GM19397 (cell line): Measurements from ENCODE around the gene ELAC1.

Source experiments
- ATAC-seq: cut with Tn5 transposase; IDR thresholded peaks from one replicate; pipeline ENCODE4 v1.9.1; 2021; ENCODE audit warnings: mild to moderate bottlenecking, moderate library complexity; ENCODE audit not compliant: unreplicated experiment

The ELAC1 gene

GRCh38 chr18:51017140-51017879, 49.5 kb downstream of the ELAC1 start:
- ATAC-seq: no peak

DNA sequence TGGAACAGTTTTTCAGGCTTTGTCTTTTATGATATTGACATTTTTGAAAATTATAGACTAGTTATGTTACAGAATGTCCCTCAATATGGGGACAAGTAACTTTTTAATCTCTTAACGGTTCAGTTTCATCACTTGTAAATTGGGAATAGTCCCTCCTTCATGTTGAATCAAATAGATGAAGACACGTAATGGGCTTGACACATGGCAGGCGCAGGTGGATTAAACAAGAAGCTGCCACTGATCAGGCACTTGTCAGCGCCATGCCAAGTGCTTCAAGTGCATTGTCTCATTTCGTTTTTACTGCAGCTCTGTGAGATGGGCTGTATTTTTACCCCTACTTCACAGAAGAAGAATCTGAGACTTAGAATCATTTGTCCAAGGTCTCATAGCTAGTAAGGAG, 52.7 kb downstream of the ELAC1 start:
- ATAC-seq: no peak

DNA sequence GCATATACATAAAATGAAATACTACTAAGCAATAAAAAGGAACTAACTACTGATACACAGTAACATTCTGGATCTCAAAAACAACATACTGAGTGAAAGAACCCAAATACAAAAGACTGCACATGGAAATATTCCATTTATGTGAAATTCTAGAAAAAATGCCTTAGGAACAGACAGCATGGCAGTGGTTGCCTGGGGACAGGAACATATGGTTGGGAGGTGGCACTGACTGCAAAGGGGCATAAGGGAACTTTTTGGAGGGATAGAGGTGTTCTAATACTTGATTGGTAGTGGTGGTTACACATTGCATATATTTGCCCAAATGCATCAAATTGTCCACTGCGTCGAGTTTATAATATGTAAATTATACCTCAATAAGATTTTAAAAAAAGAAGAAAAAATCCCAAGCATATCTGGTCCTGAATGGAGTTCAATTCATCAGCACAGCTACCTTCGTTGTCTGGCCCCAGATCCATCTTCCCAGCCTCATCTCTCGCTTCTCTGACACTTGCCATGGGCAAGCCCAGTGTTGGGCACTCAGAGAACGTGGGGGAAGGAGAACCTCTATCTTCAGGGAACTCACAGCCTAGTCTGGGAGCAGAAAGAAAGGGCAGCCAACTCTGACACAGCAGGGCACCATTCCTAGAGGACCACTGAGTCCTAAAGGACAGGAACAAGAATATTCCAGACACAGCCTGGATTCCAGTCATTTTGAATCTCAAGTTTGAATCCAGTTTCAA, 53.6 kb downstream of the ELAC1 start:
- no peak for ATAC-seq

GRCh38 chr18:51025512-51025911, 57.7 kb downstream of the ELAC1 start:
- ATAC-seq: no peak

GRCh38 chr18:51028201-51028805, 60.5 kb downstream of the ELAC1 start:
- ATAC-seq: no peak

GRCh38 chr18:51029378-51029693, 61.5 kb downstream of the ELAC1 start:
- no peak for ATAC-seq

DNA sequence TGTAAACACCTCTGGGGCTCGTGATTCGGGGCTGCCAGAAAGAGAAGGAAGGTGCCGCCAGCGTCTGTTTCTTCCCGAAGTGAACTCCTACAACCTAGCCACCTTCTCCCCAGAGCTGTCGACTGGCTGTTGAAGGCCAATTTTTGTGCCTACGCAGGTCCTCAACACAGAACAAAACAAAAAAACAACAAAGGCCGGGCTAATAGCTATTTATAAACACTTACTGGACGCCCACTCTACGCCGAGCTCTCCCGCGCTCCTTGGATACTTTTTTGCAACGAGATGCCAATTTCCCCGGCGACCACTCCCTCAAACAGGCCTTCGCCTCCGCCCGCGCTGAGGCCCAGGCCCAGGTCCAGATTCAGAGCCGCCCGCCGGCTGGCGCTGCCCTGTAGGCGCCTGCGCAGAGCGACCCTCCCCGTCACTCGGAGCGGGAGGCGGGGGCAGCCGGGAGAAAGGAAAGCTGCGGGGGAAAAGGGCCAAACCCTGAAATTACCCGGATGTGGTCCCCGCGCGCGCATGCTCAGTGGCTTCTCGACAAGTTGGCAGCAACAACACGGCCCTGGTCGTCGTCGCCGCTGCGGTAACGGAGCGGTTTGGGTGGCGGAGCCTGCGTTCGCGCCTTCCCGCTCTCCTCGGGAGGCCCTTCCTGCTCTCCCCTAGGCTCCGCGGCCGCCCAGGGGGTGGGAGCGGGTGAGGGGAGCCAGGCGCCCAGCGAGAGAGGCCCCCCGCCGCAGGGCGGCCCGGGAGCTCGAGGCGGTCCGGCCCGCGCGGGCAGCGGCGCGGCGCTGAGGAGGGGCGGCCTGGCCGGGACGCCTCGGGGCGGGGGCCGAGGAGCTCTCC, 62.1 kb downstream of the ELAC1 start, which contains the start of gene SMAD4:
SMAD4 (plus strand) TSS at position 520 of the 843 bp plus-strand sequence. CDS start 16,834 bp downstream, outside the sequence.
- peak; percentile 85 for ATAC-seq

DNA sequence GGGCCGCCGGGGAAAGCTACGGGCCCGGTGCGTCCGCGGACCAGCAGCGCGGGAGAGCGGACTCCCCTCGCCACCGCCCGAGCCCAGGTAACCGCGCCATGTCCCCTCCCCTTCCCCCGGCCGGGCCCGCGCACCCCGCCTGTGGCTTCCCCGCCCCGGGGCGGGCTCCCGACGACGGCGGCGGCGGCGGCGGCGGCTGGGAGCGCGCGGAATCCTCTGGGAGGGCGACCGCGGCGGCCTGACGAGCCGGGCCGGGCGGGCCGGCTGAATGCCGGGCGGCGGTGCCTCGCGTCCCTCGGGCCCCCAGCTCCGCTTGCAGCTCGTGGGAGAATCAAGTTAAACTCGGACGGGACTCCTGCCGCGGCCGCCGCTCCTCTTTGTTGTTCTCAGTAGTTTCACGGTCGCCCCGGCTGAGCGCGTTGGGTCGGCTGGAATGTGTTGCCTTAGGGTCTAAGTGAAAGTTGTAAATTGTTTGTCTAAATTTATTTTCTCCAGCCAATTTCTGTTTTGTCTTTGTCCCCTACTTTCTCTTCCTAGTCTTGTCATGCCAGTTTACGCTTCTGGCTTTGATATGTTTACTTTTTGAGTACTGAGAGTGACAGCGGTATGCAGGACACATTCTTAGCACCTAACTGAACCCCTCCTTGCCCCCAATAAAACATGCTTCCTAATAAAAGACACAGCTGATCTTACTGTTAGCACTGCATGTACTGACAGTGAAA, 62.9 kb downstream of the ELAC1 start:
- ATAC-seq: peak; percentile 72

DNA sequence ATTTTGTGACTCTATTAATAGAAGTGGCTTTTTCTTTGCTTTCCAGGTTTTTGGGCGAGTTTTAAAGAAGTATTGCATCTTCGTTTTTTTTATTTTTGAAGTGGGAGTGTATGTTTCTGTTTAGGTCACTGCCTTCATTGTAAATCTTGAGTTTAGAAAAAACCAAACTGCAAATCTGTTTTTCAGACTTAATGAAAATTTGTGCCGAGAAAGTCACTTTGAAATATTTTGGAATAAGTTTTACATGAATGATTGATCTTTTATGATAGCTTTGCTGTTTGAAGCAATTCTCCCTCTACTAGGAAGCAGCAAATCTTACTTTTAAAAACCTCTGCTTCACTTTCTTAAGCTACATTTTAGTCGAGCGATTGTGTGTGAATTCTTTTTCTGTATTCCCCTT, 64.4 kb downstream of the ELAC1 start:
- no peak for ATAC-seq

DNA sequence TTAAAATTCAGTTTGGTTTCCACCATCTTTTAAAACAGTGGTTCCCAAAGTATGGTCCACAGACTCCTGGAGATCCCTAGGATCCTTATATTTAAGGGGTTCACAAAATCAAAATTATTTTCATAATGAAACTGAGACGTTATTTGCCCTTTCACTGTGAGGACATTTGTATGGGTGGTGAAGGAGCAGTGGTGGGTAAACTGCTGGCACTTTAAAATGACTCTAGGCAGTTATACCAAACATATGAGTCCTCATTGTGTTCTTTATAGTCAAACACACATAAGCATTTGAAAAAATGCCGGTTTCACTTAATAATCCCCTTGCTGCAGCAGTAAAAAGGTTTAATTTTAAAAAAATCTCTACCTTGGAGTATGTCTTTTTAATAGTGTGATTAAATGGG, 69.4 kb downstream of the ELAC1 start:
- no peak for ATAC-seq
